Measurements from ENCODE around the gene BMP7.

BMP7 gene

DNA sequence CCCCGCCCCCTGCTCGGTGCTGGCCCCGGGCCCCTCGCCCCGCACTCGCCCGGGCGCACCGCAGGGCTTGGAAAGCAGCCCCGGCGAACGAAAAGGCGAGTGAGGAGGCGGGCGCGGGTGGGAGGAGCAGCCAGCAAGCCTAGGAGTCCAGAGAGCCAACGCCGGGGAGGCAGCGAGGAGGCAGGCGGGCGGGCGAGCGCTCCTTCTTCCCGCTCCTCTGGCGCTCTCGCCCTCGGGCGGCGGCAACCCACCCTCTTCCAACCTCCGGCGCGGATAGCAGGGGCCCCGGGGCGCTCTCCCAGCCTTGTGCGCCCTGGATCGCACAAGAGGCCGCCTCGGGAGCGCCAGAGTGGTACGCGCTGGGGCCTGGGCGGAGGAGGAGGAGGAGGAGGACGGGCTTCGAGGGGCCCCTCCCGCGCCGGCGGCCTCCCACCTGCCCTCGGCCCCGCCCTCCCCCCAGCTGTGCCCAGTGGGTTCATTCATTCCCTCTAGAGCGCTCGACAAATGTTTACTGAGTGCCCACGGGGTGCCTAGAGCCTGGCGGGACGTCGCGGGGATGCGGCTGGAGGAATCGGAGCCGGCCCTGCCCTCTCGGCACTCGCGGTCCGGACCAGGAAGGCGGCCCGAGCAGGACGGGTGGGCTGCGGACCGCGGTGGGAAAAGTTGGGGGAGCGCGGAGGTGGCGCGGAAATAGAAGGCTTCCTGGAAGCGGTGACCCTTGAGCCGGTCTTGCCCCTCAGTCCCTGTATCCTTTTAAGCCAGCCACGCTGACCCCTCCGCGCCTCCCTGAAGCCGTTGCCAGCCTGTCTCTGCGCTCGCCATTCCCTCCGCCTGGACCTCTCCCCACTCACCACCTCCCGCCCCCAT, at the start of gene BMP7:
Gene BMP7, minus strand, starts transcription at position 351 of the 867 bp plus-strand sequence. CDS start 519 bp downstream, outside the sequence.
- no peak for DNase-seq

DNA sequence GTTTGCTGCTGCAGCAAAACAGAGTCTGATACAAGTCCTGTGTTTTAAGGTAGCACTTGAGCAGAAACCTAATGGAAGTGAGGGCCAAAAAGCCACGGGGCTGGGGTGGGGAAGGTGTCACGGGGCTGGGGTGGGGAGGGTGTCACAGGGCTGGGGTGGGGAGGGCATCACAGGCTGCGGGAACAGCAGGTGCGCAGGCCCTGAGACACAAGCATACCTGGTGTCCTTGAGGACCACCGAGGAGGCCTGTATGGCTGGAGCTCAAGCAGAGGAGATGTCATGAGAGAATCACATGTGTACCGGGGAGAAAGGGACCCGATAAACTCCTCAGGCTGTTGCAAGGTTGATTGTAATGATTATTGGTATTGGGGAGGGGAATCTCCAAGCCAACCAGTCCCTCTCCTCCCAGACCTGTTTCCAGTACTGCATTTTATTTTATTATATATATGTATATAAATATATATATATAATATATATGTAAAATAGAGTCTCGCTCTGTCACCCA, 49.6 kb upstream of the BMP7 start:
- DNase-seq: no peak

DNA sequence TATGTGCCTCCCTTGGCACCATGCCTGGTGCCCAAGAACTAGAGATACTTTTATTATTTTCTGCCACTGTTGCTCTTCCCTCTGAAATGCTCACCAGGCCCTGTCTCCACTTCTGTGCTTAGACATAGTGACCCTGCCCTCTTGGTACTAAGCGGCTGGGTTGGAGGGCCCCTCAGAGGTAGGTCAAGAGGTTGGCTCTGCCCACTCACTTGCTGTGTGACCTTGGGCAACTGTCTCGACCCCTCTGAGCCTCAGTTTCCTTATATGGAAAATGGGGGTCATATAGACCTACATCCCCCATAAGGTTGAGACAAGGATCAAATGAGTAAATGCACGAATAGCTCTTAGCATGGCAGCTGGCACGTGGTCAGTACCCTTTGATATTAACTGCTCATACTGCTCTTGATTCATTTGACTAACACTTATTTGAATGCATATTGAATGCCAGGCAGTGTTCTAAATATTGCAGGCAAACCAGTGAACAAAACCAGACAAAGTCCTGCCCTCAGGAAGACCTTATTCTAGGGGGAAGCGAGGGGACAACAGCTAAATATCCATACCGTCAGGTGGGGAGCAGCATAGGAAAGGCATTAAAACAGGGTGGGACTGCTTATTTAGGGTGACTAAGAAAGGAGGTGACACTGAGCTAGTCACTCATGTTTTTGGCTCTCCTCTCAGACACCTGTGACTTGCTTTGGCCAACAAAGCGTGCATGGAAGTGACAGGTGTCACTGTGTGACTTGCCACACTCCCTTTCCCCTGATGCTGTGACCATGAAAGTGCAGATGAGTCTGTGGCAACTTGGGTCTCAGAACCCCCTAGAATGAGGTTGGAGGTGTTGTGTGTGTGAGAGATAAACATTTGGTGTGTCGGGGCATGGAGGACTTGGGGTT, 48.9 kb upstream of the BMP7 start:
- no peak for DNase-seq

DNA sequence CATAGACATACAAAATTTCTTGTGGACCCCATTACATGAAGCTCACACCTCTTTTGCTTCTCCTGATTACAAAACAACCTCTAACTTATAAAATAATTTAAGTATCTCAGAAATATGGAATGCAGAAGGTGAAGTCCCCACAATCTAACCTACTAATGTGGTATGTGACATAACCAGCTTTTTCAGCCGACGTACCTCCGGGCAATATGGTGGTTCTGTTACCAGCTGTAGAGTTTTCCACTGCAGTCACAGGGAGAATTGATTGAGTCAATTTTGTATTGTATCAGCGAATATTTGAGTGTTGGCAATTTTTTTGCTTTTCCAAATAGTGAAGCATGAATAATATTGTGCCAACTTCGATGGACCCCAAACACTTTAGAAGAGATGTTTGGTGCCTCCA, 47.5 kb upstream of the BMP7 start:
- DNase-seq: no peak

DNA sequence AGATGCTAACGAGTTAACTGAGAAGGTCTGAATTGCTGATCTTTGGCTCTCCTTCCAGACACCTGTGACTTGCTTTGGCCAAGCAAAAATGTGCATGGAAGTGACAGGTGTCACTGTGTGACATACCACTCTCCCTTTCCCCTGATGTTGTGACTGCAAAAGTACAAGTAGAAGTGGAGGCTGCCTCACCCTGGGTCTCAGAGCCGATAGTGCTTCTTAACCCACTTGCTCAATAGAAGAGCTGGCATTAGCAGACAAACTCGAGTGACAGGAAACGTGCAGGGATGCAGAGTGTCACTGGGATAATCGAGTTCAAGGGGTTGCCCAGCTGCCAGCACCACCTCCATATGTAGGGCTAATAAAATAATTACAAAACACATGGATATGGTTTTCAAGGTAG, 46.8 kb upstream of the BMP7 start:
- no peak for DNase-seq

DNA sequence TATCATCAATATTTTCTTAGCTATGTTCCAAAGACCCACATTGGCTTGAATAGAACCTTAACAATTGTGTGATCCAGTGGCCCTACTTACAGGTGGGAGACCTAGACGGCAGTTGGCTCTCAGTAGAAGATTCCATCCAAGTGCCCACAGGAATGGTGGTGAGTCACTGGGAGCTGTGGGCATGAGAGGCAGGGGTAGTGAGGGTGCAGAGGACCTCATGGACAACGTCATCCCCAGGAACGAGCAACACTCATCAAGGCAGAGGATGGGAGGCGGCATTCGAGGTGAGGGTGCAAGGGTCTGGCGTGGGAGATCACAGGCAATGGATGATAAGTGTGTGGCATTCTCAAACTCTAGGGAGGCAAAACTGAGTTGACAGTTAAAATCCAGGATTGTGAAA, 45.7 kb upstream of the BMP7 start:
- no peak for DNase-seq

DNA sequence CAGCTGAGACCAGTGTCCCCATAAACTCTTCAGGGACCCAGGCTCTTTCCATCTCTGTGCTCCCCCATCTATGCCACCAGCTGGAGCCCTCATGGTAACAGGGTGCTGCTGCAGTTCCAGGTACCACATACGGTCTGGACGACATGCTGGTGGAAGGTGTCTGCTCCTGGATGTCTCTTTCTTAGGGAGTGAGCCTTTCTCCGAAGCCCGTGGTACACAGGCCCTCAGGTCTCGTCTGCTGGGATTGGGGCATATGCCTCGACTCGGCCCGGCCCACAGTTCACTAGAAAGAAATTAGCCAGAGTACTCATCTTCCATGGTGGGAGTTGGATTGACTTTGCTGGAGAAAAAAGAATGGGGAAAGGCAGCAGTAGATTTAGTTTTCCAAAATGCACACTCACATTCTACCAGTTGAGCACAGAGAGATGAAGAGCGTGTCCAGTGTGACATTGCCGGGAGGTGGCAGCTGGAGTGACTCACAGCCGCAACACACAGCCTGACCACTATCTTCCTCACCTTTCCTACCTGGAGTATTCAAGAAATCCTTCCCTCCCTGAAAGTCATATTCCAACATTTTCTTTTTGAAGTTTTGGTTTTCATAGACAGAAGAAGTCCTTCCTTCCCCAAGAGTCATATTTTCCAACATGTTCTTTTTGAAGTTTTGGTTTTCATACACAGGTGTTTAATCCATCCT, 44.5 kb upstream of the BMP7 start:
- no peak for DNase-seq

DNA sequence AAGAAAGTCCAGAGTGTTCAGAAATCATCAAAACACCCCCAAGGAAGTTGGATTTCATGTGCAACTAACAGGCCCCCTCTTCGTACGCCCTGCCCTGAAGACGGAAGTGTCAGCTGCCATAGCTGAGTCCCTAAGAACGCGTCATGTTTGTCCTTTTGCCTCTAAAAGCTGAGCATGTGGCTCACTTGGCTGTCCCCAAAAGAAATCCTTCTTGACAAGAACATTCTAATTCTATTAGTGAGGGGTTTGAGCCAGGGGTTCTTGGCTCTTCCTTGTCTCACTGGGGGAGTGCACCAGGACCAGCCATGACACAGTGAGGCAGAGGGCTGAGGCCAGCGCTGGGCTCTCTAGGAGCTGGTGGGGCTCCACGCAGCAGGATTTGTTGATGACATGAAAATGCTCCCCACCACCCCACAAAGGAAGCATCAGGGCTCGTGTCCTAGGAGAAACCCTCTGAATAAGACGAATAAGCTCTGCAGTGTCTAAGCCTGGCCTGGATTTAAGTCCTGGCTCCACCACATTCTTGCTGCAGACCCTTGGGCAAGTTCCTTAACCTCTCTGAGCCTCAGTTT, 43.2 kb upstream of the BMP7 start:
- no peak for DNase-seq

DNA sequence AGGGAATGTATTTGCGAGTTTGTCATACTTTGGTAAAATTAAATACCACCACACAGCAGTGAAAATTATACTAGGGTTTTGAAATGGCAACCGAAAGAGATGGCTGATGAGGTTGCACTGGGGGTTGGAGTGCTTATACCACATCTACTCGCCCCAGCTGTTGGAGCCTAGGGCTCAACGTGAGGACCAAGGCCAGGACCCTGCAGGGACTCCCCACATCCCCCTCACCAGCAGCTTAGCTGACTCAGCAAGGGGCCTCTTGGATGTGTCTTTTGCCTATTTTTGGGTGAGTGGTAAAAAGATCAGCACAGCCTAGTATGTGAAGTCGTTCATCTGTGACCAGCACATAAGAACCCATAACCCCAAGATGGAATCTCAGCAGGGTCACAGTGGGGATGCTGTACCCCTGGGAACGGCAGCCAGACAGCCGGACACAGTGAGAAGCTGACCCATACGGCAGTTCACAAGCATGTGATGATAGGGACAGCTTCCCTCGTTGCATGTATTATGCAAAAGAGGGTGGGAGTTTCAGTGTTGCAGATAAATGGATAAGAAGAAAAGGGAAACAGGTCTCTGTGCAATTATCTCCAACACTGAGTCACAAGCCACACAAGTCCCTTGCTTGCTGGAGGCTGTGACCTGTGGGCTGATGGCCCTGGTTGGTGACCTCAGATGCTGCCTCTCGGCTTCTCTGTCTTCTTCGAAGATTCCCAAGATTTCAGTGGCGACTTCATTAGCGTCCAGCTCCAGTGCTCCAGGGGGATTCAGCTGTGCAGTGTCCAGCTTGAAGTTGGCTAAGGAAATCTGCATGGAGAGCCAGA, 42.2 kb upstream of the BMP7 start:
- no peak for DNase-seq

DNA sequence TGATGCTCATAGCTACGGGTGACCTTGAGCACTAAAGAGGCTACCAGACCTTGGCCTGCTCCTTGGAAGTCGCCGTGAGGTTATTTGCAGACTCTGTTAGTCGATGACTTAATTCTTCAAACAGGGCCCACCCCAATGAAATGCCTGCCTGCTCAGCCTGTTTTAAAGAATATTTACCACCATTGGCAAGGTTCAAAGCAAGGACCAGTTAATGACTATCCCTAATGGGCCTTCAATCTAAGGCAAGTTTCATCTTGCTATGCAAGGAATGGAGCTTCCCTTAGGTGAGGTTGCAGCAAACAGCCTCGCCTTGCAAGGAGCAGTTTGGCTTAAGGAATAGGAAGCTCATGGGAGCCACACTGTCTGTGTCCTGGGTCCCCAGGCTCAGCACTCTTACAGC, 40.3 kb upstream of the BMP7 start:
- no peak for DNase-seq

DNA sequence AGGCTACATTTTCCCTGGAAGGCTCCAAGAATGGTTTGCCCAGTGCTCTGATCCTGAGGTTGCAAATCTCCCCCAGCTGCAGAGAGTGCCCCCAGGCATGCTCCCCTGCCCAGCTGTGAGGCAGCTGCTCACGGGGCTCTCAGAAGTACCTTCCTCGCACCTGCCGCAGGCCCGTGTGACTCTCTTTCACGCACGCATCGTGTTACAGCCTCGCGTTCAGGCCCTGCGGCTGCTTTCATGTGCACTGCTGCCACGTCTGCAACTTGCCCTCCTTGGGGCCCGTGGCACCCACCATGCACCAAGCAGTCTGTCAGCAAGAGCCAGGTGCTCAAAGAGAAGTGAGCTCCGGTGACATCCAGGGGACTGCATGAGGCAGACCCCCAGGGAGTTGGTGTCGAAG, 34.6 kb upstream of the BMP7 start:
- no peak for DNase-seq

DNA sequence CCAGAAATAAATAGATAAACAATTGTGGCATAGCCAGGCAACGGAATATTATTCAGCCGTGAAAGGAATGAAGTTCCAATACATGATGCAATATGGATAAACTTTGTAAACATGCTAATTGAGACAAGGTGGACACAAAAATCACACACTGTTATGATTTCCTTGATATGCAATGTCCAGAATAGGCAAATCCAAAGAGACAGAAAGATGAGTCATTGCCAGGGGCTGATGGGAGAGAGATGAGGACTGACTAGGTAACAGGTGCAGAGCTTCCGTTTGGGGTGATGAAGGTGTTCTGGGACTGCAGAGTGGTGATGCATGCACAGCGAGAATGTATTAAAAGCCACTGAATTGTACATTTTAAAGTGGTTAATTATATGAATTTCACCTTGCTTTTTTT, 32.0 kb upstream of the BMP7 start:
- DNase-seq: no peak

DNA sequence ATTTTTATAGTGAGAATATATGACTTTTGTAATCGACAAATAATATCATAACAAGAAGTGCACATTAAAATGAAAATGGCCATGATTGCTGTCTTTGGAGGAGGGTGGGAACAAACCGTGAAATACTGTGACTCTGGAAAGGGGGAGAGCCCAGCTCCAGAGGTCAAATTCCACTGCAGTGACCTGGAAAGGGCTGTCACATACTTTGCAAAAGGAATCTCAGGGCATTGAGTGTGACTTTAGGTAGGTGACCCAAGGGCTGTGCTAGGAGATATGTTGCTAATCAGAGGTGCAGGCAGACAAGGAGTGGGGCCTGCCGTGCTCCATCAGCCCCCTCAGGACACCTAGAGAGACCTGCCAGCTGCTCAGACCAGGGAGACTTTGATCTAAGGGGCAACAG, 28.1 kb upstream of the BMP7 start:
- no peak for DNase-seq

DNA sequence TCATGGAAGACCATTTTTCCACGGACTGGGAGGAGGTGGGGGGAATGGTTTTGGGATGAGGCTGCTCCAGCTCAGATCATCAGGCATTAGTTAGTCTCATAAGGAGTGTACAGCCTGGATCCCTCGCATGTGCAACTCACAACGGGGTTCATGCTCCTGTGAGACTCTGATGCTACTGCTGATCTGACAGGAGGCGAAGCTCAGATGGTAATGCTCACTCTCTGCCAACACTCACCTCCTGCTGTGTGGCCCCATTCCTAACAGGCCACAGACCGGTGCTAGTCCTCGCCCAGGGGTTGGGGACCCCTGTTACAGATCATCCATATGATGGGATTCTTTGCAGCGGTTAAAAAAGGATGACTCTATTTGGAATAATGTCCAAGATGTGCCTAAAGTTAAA, 27.6 kb upstream of the BMP7 start:
- no peak for DNase-seq

DNA sequence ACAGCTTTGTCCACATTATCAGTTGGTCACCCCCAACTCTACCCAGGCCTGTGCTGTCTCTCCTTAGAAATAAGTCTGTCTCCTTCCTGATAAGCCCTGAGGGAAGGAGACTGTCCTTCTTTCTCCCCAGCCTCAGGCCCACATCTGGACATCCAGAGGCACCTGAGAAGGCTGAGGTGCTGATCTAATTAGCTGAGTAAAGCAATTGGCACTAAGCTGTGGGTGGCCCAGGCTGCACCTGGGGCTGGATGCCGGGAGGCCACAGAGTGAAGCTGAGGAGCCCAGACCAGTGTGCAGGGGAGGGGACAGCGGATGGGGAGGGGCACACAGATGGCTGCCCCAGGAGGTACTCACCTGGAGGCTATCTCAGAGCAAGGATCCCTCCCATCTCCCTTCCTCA, 26.2 kb upstream of the BMP7 start:
- DNase-seq: no peak

DNA sequence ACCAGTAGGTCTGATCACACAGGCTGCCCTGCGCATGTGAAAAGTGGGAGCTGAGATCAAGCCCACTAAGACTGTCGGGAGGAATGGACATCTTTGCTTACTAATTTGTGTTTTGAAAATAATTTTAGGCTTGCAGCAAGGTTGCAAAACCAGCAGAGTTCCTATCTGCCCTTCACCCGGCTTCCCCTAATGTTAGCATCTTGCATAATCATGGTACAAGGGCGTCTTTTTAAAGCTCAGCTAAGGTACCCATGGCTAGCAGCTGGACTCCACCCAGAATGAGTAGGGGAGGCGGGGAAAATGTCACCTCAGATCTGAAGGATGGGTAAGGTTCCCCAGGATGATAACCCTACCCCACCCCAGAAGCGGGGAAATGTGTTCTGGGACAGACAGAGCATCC, 25.3 kb upstream of the BMP7 start:
- DNase-seq: no peak

DNA sequence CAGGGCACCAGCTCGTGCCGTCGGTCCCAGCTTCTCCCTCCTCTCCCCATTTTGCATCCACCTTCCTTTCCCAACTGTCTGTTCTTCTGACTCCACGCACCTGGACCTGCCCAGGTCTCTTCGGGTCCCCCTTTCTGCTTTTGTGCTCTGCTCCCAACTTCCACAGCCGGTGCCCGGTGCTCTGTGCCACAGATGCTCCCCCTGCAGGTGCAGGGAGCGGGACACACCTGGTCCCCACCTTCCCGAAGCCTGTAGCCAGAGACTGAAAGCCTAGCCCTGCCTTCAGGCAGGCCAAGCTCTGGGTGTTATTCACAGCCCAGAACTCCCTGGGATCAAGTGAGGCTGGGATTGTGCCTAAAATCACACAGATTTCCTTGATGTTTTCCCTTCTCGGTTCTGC, 24.6 kb upstream of the BMP7 start:
- no peak for DNase-seq

DNA sequence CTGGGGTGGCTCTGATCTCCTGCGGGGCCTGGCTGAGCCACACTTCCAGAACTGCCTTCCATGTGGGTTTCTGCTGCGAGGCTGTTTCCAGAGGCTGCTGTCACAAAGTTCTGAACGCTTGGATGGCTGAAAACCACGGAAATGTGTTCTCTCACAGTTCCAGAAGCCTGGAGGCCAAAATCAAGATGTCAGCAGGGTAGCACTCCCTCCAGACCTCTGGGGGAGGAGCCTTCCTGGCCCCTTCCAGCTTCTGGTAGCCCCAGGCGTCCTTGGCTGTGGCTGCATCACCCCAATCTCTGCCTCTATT, 23.7 kb upstream of the BMP7 start:
- DNase-seq: no peak

DNA sequence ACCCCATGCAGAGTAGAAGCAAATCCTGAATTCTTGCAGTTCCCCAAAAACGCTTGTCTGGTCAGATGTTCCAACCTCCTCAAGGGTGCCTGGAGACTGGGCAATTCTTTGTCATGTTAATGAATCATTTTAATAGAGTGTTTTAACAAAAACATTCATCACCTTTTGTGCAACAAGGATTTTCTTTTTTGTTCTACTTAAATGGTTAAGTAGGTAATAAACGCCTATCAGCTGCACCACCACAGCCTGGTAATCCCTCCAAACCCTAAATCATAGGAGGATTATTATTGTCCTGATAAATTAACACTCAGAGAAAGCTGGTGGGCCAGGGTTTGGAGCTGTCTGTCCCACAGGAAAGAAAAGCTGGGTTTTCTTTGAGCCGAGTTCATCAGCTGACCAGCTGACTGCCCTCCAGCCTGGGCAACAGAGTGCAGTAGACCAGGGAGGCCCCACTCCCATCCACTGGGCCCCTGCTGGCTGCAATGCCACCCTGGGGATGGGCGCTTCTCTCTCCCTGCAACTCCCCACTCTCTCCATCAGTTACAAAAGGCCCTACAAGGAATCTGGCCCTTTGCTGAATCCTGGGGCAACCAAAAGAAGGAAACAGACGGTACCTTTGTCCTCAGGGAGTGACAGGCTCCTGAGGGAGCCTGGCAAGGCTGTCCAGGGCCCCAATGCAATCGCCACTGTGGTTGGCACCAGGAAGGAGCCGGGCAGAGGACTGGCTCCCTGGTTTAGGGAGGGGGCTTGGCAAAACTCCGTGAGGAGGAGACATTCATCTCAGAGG, 23.1 kb upstream of the BMP7 start:
- DNase-seq: no peak

DNA sequence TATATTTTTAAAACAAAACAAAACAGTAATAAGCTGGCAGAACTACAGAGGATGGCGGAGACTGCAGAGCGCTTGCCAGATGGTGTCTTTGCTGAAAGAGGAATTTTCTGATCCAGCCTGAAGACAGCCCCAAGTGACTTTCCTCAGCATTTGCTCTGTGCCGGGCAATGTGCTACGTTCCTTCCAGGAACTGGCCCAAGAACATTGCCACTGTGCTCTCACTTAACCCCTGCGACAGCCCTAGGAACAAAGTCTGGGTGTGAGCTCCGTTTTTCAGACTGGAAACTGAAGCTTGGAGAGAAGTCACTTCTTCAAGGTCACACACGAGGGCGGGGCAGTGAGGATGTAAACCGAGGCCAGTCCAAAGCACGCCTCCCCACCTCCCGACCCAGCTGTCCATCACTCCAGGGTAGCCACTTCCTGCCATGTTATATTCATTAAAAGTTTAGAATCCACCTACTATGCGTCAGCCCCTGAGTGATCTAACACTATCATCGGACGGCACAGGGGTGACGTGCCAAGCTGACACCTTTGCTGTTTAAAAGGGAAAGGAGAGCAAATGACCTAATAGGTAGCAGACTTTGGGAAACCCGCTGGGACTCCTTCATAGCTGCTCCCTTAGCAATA, 22.3 kb upstream of the BMP7 start:
- no peak for DNase-seq

DNA sequence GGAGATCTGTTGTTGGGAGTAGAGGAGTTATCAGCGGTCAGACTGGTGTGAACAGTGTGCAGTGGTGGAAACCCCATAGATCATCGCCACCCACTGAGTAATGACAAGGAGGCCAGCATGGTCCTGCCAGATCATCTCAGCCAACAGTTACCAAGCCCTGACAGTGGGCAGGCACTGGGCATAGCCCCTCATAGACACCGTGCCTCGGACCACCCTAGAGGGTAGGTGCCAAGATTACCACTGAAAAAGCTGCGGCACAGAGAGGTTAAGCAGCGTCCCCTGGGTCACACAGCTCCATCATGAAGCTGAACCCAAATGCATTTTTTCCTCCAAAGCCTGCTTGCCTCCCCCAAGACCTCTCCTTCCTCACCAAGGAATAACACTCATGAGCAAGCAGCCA, 21.5 kb upstream of the BMP7 start:
- no peak for DNase-seq

Measured in activated CD4-positive, alpha-beta T cell treated with anti-CD3 and anti-CD28 coated beads, Interleukin-2, amount 50 U/mL, for 4 hours (primary cell).